ENCODE results near the gene CSH1. TPM values are rescaled to one million over a fixed set of nuclear protein-coding genes. Genes with fewer than 3 reads are reported as not detected.
"Not testable (repeated sequence)": the region's sequence is repeated elsewhere in the genome, so short reads cannot be mapped to it uniquely, and the experiment has no call there.

Gene CSH1
- not detected for total RNA-seq

- ATAC-seq; DNase-seq (ENCODE audit: low spot score): not testable (repeated sequence)
Observed at GRCh38 chr17:63896524-63897354, at the start of gene CSH1. CSH1 (minus strand) TSS chr17:63896574; CDS start chr17:63896511, 63 bp downstream.

- no peak for DNase-seq (ENCODE audit: low spot score)
- no peak for ATAC-seq
Observed at GRCh38 chr17:63945784-63946439, 49.5 kb upstream of the CSH1 start.

- DNase-seq (ENCODE audit: low spot score) = no peak
Observed at GRCh38 chr17:63944736-63945499, 48.5 kb upstream of the CSH1 start.

GRCh38 chr17:63943745-63944144, 47.4 kb upstream of the CSH1 start:
- no peak for DNase-seq (ENCODE audit: low spot score)
- no peak for ATAC-seq

More at GRCh38 chr17:63944736-63945499, 48.5 kb upstream of the CSH1 start:
- ATAC-seq = no peak

GRCh38 chr17:63942309-63942985, 46.1 kb upstream of the CSH1 start:
- no peak for DNase-seq (ENCODE audit: low spot score)
- ATAC-seq = no peak

- DNase-seq (ENCODE audit: low spot score) = no peak
Observed at GRCh38 chr17:63941751-63942150, 45.4 kb upstream of the CSH1 start.

GRCh38 chr17:63941162-63941561, 44.8 kb upstream of the CSH1 start:
- DNase-seq (ENCODE audit: low spot score) = no peak

More at GRCh38 chr17:63941751-63942150, 45.4 kb upstream of the CSH1 start:
- ATAC-seq = no peak

GRCh38 chr17:63940584-63940983, 44.2 kb upstream of the CSH1 start:
- ATAC-seq (no peak), DNase-seq (ENCODE audit: low spot score) (no peak)

More at GRCh38 chr17:63941162-63941561, 44.8 kb upstream of the CSH1 start:
- ATAC-seq = no peak

GRCh38 chr17:63939884-63940283, 43.5 kb upstream of the CSH1 start:
- DNase-seq (ENCODE audit: low spot score) (no peak), ATAC-seq (no peak)

- DNase-seq (ENCODE audit: low spot score) = no peak
- no peak for ATAC-seq
Observed at GRCh38 chr17:63939401-63939800, 43.0 kb upstream of the CSH1 start.

GRCh38 chr17:63937920-63938319, 41.5 kb upstream of the CSH1 start:
- ATAC-seq = no peak
- DNase-seq (ENCODE audit: low spot score) = no peak

GRCh38 chr17:63937319-63937718, 40.9 kb upstream of the CSH1 start:
- no peak for ATAC-seq
- no peak for DNase-seq (ENCODE audit: low spot score)

- ATAC-seq (no peak), DNase-seq (ENCODE audit: low spot score) (no peak)
Observed at GRCh38 chr17:63934183-63935112, 38.1 kb upstream of the CSH1 start.

- ATAC-seq = no peak
- DNase-seq (ENCODE audit: low spot score) = no peak
Observed at GRCh38 chr17:63933598-63933997, 37.2 kb upstream of the CSH1 start.

- DNase-seq (ENCODE audit: low spot score) (no peak), ATAC-seq (no peak)
Observed at GRCh38 chr17:63932721-63933120, 36.3 kb upstream of the CSH1 start.

- ATAC-seq (no peak), DNase-seq (ENCODE audit: low spot score) (no peak)
Observed at GRCh38 chr17:63931981-63932561, 35.7 kb upstream of the CSH1 start, which contains the start of gene CD79B. CD79B (minus strand) TSS chr17:63932331; CDS start chr17:63932261, 70 bp downstream.

GRCh38 chr17:63930951-63931575, 34.7 kb upstream of the CSH1 start:
- ATAC-seq (peak; percentile 80), DNase-seq (ENCODE audit: low spot score) (no peak)

- DNase-seq (ENCODE audit: low spot score) (no peak), ATAC-seq (peak; percentile 30)
Observed at GRCh38 chr17:63929860-63930766, 33.7 kb upstream of the CSH1 start.

Measured in left lobe of liver (tissue), 2 donors.